Head of caudate nucleus (tissue), 42 donors: ENCODE measurements around the gene TBC1D16.

Experiments used
- DNase-seq, 42 donors: peaks; one replicate each; pipeline versions ENCODE4 v3.0.0 to v3.0.0-alpha.2; 2020 to 2021; ENCODE audit warnings: mixed read lengths in 7 of 42
- intact Hi-C: fragments of 100-400 bp; cut with DNase I; formaldehyde crosslinking; loops from one replicate; pipeline ENCODE4 v1.15.0; 2022

The TBC1D16 gene

DNA sequence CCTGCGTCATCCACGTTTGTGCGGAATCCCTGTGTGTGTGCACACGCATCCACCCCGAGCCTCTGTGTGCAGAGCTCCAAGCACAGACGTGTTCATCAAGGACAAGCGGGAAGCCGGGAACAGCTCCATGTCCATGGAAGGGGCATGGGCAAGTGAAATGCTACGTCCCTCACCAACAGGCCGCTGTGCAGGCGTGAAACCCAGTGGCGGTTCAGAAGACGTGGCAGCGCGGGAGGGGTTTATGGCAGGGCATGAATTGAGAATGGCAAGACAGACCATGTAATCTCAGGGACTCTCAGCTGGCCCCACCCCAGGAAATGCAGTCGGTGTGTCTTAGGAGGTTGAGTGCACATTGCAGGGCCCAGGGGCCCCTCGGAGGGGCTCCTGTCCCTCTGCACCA lies 52.7 kb downstream of the TBC1D16 start:
- intact Hi-C loops, result no loop called here
- peak in 6 of 42 donors; percentile 8 to 23 (median 14) for DNase-seq

GRCh38 chr17:79981661-79982101 lies 54.0 kb downstream of the TBC1D16 start:
- DNase-seq, result peak in 8 of 42 donors; percentile 4 to 23 (median 12)
- intact Hi-C loops, result no loop called here

DNA sequence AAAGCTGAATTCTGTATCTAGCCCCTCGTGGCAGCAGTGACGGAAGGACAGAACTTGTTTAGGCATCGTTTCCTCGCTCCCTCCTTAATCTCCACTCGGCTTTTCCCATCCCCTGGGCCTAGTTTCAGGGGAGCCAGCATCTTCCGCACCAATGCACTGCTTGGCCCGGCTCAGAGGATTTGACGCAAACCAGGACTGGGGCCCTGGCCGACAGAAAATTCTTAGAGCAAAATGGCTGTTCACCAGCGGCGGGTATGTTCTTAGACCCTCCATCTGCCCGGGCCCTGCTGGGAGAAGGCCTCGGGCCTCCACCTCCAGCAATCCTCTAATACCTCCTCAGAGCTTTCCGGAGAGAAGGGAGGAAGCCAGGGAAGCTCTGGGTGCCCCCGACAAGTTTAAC lies 54.6 kb downstream of the TBC1D16 start:
- DNase-seq, result peak in 17 of 42 donors; percentile 10 to 64 (median 35)
- intact Hi-C loops, result no loop called here

DNA sequence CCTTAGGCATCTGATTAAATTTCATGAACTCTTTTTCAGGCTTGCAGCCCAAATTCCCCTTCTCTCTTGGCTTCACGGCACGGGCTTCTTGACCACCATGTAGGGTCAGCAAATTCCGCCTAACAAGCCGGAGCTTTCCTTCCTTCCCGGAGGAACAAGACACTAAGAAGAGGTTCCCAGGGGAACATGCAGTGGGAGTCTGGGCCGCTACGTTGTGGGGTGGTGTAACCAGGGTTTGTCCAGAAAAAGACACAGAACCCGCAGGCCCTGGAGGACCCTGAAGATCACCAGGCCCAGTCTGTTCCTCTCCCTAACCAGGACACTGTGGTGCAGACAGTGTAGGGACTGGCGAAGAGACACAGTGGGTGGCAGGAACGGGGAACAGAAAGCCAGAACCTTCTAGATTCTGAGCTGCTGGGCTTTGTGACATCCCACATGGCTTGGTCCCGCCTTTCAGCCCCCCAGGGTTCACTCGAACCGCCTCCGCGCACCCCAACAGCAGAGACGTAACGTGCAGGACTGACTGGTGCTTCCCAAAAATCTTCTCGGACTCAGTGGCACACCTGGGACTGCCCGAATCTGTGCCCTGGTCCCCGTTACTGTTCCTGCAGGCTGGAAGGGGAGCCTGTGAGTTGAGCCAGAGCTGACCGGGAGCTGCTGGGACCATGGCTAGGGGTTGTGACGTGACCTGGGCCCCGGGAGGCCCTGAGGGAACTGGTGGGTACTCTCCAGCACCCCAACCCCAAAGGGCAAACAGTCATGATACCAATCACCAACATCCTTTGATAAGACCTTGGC lies 55.2 kb downstream of the TBC1D16 start:
- peak in 10 of 42 donors; percentile 3 to 32 (median 12) for DNase-seq
- intact Hi-C loops, result no loop called here

GRCh38 chr17:79979816-79980215 lies 55.9 kb downstream of the TBC1D16 start:
- intact Hi-C loops, result loop anchor here (5.0 kb wide), 1 partner anchor 138 kb away; no protein-coding TSS in a partner anchor

DNA sequence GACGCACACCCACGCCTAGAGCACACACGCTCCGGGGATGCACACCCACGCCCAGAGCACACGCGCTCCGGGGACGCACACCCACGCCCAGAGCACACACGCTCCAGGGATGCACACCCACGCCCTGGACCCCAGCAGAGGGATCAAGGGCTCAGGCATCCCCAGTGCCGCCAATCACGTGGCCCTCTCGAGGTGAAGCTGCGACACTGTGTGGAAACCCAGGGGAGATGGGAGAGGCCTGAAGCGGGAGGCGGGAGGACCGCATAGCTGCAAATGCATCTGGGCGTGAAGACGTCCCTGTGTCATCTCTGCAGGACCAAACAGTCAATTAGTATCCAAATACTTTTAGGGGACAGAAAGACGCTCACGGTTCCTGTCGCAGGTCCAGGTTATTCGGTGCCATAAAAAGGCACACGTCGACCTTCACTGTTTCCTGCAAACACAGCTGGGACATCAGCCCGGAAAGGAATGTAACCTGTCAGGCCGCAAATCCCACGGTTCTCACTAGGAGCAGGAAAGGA lies 56.4 kb downstream of the TBC1D16 start:
- intact Hi-C loops, result loop anchor here (5.0 kb wide), 1 partner anchor 137 kb away; no protein-coding TSS in a partner anchor
- peak in 13 of 42 donors; percentile 15 to 47 (median 29) for DNase-seq

More at GRCh38 chr17:79979816-79980215, 55.9 kb downstream of the TBC1D16 start:
- DNase-seq, result peak in 9 of 42 donors; percentile 9 to 29 (median 15)

- DNase-seq, result peak in 8 of 42 donors; percentile 4 to 25 (median 14)
- intact Hi-C loops, result loop anchor here (5.0 kb wide), 1 partner anchor 136 kb away; no protein-coding TSS in a partner anchor
These were observed 57.2 kb downstream of the TBC1D16 start for GRCh38 chr17:79978548-79978855.

GRCh38 chr17:79977708-79978547 lies 57.7 kb downstream of the TBC1D16 start:
- intact Hi-C loops, result loop anchor here (5.0 kb wide), 1 partner anchor 136 kb away; no protein-coding TSS in a partner anchor
- peak in 29 of 42 donors; percentile 24 to 72 (median 48) for DNase-seq

DNA sequence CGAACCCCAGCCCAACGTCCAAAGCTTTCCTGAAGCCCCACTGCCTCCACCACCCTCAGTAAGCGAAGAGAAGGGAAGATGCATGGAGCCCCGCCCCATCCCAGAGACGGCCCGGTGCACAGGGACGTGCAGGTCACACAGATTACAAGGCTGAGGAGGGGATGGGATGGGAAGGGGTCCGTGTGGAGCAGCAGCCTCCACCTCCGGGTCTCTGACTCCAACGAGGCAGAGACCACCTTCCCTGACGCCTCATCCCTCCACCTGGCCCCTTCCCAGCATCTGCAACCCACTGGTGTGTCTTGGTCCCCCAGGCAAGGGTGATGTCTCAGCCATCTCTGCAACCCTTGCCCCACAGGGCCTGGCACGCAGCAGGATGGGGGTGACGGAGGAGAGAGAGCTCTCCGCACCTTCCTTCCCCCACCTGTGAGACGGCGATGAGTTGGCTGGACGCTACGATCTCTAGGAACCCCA lies 58.5 kb downstream of the TBC1D16 start:
- intact Hi-C loops, result loop anchor here (5.0 kb wide), 1 partner anchor 135 kb away; no protein-coding TSS in a partner anchor
- DNase-seq, result peak in 7 of 42 donors; percentile 3 to 24 (median 12)

GRCh38 chr17:79976451-79976850 lies 59.2 kb downstream of the TBC1D16 start:
- intact Hi-C loops, result loop anchor here (5.0 kb wide), 1 partner anchor 134 kb away; no protein-coding TSS in a partner anchor
- DNase-seq, result peak in 9 of 42 donors; percentile 3 to 14 (median 8)

GRCh38 chr17:79975498-79976134 lies 60.1 kb downstream of the TBC1D16 start:
- intact Hi-C loops, result loop anchor here (5.0 kb wide), 1 partner anchor 133 kb away; no protein-coding TSS in a partner anchor
- DNase-seq, result peak in 11 of 42 donors; percentile 3 to 26 (median 9)

GRCh38 chr17:79974566-79975497 lies 60.8 kb downstream of the TBC1D16 start:
- intact Hi-C loops, result loop anchor here (5.0 kb wide), 1 partner anchor 133 kb away; no protein-coding TSS in a partner anchor

GRCh38 chr17:79971651-79972050 lies 64.0 kb downstream of the TBC1D16 start:
- intact Hi-C loops, result no loop called here
- peak in 12 of 42 donors; percentile 1 to 18 (median 6) for DNase-seq

More at GRCh38 chr17:79974566-79975497, 60.8 kb downstream of the TBC1D16 start:
- DNase-seq, result peak in 14 of 42 donors; percentile 2 to 39 (median 14)

DNA sequence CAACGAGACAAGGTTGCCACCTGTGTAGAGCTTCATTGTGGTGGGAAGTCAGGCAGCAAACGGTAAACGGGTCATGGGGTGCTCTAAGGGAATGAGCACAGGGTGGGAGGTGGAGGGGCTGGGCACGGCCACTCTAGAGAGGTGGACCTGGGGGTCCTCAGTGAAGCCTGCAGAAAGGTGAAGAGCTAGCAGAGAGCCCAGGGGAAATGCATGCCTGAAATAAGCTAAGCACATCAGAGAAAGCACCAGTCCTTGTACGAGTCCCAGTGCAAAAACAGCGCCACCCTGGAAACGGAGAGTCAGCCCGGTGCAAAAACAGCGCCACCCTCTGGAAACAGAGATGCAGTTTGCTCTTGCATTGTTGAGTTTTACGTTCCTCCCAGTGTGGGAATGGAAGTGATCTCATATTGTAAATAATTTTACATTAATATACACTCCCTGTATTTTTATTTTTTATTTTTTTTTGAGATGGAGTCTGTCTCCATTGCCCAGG lies 65.0 kb downstream of the TBC1D16 start:
- DNase-seq, result peak in 31 of 42 donors; percentile 3 to 89 (median 69)
- intact Hi-C loops, result no loop called here

GRCh38 chr17:79969906-79970305 lies 65.8 kb downstream of the TBC1D16 start:
- peak in 6 of 42 donors; percentile 0 to 15 (median 7) for DNase-seq
- intact Hi-C loops, result no loop called here

- intact Hi-C loops, result no loop called here
- peak in 6 of 42 donors; percentile 9 to 14 (median 14) for DNase-seq
These were observed 67.6 kb downstream of the TBC1D16 start for GRCh38 chr17:79968116-79968515.

- DNase-seq, result no peak
- intact Hi-C loops, result no loop called here
These were observed 69.0 kb downstream of the TBC1D16 start for GRCh38 chr17:79966681-79967080.
